ENCODE results near the gene ELF3. TPM values are rescaled to one million over a fixed set of nuclear protein-coding genes. Genes with fewer than 3 reads are reported as not detected.

The ELF3 gene
- total RNA-seq, 2 experiments from 2014 or later: 2.0 to 2.7 TPM

DNA sequence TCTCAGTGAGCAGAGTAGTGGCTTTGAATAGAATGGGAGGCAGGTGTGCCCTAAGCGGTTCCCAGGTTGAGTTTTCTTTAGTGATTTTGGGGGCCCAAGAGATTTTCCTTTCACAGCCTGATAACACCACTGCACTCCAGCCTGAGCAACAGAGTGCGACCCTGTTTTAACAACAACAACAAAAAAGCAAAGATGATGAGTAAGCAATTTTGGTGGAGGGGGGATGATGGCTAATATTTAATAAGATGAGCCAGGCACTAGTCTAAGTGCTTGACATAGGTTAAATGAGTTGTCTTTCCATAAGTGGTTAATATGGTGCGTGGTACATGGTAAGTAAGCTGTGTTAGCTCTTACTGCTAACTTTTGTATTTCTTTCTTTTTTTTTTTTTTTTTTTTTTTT is 25.9 kb upstream of the ELF3 start:
- Histone ChIP-seq H3K27ac (ENCODE audit: low read depth in 1 of 2, low read length in 2 of 2) (no peak overlapping the region), H3K27me3 (ENCODE audit: control insufficient read depth in 1 of 2, insufficient read depth in 2 of 2, low read length in 2 of 2) (no peaks in the 10 kb centered on the region), H3K36me3 (ENCODE audit: insufficient read depth, low read length) (peaks cover 11% of the 10 kb centered on the region), H3K9me3 (ENCODE audit: control insufficient read depth in 1 of 2, insufficient read depth in 1 of 2, low read length in 2 of 2) (no peaks in the 10 kb centered on the region), H3K4me3 (ENCODE audit: low read length) (no peak overlapping the region), H3K4me1 (ENCODE audit: insufficient read depth, low read length) (peaks cover 17% of the 10 kb centered on the region)
- DNase-seq: no peak
- H3K4me1 Mint-ChIP-seq (ENCODE audit: low read depth): peaks cover 26% of the 10 kb centered on the region
- H3K9me3 Mint-ChIP-seq: no peaks in the 10 kb centered on the region
- peak overlapping the region; percentile 84 for H3K27ac Mint-ChIP-seq
- H3K36me3 Mint-ChIP-seq (ENCODE audit: low read depth): peaks cover 20% of the 10 kb centered on the region
- POLR2A ChIA-PET: no interaction called here
- TF ChIP-seq, protein P1, sequence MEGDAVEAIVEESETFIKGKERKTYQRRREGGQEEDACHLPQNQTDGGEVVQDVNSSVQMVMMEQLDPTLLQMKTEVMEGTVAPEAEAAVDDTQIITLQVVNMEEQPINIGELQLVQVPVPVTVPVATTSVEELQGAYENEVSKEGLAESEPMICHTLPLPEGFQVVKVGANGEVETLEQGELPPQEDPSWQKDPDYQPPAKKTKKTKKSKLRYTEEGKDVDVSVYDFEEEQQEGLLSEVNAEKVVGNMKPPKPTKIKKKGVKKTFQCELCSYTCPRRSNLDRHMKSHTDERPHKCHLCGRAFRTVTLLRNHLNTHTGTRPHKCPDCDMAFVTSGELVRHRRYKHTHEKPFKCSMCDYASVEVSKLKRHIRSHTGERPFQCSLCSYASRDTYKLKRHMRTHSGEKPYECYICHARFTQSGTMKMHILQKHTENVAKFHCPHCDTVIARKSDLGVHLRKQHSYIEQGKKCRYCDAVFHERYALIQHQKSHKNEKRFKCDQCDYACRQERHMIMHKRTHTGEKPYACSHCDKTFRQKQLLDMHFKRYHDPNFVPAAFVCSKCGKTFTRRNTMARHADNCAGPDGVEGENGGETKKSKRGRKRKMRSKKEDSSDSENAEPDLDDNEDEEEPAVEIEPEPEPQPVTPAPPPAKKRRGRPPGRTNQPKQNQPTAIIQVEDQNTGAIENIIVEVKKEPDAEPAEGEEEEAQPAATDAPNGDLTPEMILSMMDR (IDR thresholded peaks at IDR 0.05): no peak
- no peak for ATAC-seq (ENCODE audit: poor library complexity)
- H3K4me3 Mint-ChIP-seq: peak overlapping the region; percentile 97
- H3K27me3 Mint-ChIP-seq: no peaks in the 10 kb centered on the region
- CTCF ChIA-PET: interaction anchor here (1.2 kb wide), 1 partner anchor 15 kb away, joined by 3 read pairs; no protein-coding TSS in a partner anchor
- intact Hi-C loops (cut with DNase I, micrococcal nuclease): no loop called here

DNA sequence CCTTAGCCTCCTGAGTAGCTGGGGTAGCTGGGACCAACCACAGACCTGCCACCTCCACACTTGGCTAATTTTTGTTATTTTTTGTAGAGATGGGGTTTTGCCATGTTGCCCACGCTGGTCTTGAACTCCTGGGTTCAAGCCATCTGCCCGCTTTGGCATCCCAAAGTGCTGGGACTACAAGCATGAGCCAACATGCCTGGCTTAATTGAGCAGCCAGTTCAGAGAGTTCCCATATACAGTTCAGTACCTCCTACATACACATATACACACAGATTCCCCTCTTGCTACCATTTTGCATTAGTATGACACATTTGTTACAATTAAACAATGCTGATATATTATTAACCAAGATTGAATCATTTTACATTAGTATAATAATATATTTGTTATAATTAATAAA is 25.0 kb upstream of the ELF3 start:
- ChIA-PET CTCF (interaction anchor here (1.2 kb wide), 1 partner anchor 14 kb away, joined by 3 read pairs; no protein-coding TSS in a partner anchor), POLR2A (no interaction called here)
- Histone ChIP-seq H3K4me3 (ENCODE audit: low read length) (no peak overlapping the region), H3K36me3 (ENCODE audit: insufficient read depth, low read length) (peaks cover 20% of the 10 kb centered on the region), H3K27ac (ENCODE audit: low read depth in 1 of 2, low read length in 2 of 2) (no peak overlapping the region), H3K4me1 (ENCODE audit: insufficient read depth, low read length) (peaks cover 17% of the 10 kb centered on the region), H3K9me3 (ENCODE audit: control insufficient read depth in 1 of 2, insufficient read depth in 1 of 2, low read length in 2 of 2) (no peaks in the 10 kb centered on the region), H3K27me3 (ENCODE audit: control insufficient read depth in 1 of 2, insufficient read depth in 2 of 2, low read length in 2 of 2) (no peaks in the 10 kb centered on the region)
- no peak for DNase-seq
- TF ChIP-seq, protein P1 (IDR thresholded peaks at IDR 0.05): no peak
- H3K36me3 Mint-ChIP-seq (ENCODE audit: low read depth): peaks cover 30% of the 10 kb centered on the region
- no peaks in the 10 kb centered on the region for H3K27me3 Mint-ChIP-seq
- peak overlapping the region; percentile 42 for H3K4me3 Mint-ChIP-seq
- H3K4me1 Mint-ChIP-seq (ENCODE audit: low read depth): peaks cover 26% of the 10 kb centered on the region
- H3K9me3 Mint-ChIP-seq: no peaks in the 10 kb centered on the region
- no peak for ATAC-seq (ENCODE audit: poor library complexity)
- no peak overlapping the region for H3K27ac Mint-ChIP-seq
- intact Hi-C loops (cut with DNase I, micrococcal nuclease): no loop called here

DNA sequence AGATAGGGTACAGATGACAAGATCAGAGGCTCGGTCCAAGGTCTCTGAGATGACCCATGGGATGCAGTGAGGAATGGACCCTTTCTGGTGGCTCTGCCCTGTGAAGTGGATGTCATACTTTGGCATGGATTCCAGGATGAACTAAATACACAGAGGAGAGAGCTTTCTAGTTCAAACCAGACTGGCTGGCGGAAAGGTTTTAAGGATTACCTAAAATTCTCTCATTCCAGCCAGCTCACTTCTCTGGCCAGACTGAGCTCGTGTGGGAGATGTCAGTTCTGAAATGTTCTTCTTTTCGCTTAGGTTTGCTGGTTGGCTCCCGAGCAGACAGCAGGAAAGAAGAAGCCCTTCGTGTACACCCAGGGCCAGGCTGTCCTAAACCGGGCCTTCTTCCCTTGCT is 21.8 kb upstream of the ELF3 start:
- no peaks in the 10 kb centered on the region for H3K9me3 Mint-ChIP-seq
- CTCF ChIA-PET: interaction anchor here (1.4 kb wide), 1 partner anchor 10 kb away, joined by 5 read pairs; no protein-coding TSS in a partner anchor

More for the DNA sequence above, 21.8 kb upstream of the ELF3 start:
- H3K27ac Mint-ChIP-seq: no peak overlapping the region
- no peak overlapping the region for H3K4me3 Mint-ChIP-seq
- Histone ChIP-seq H3K36me3 (ENCODE audit: insufficient read depth, low read length) (peaks cover 46% of the 10 kb centered on the region), H3K4me1 (ENCODE audit: insufficient read depth, low read length) (peaks cover 5% of the 10 kb centered on the region), H3K4me3 (ENCODE audit: low read length) (no peak overlapping the region), H3K27ac (ENCODE audit: low read depth in 1 of 2, low read length in 2 of 2) (no peak overlapping the region), H3K9me3 (ENCODE audit: control insufficient read depth in 1 of 2, insufficient read depth in 1 of 2, low read length in 2 of 2) (no peaks in the 10 kb centered on the region), H3K27me3 (ENCODE audit: control insufficient read depth in 1 of 2, insufficient read depth in 2 of 2, low read length in 2 of 2) (no peaks in the 10 kb centered on the region)
- H3K36me3 Mint-ChIP-seq (ENCODE audit: low read depth): peaks cover 51% of the 10 kb centered on the region
- TF ChIP-seq, protein P1 (IDR thresholded peaks at IDR 0.05): no peak
- no peak for ATAC-seq (ENCODE audit: poor library complexity)
- H3K27me3 Mint-ChIP-seq: no peaks in the 10 kb centered on the region
- no peak for DNase-seq
- POLR2A ChIA-PET: no interaction called here
- intact Hi-C loops (cut with DNase I, micrococcal nuclease): no loop called here
- H3K4me1 Mint-ChIP-seq (ENCODE audit: low read depth): peaks cover 10% of the 10 kb centered on the region
